Uterus (tissue), 2 donors: ENCODE data around the gene BMS1.

Experiments used
- POLR2A ChIP-seq, 2 donors: fragments of 450-650 bp; IDR thresholded peaks; one replicate each; pipeline ENCODE4 v1.6.1; 2016; ENCODE audit warnings: antibody characterized with exemption in 2 of 2, mild to moderate bottlenecking in 1 of 2, moderate library complexity in 1 of 2
- TF ChIP-seq, protein P1 (sequence below), 4 experiments: fragments of 200-600 bp in 2 of 4; fragments of 450-650 bp in 2 of 4; sonication (generic) in 2 of 4; IDR thresholded peaks; one replicate each; pipeline ENCODE4 v1.5.1; 2016 to 2019; ENCODE audit warnings: antibody characterized with exemption in 4 of 4, mild to moderate bottlenecking in 2 of 4, moderate library complexity in 1 of 4

DNA sequence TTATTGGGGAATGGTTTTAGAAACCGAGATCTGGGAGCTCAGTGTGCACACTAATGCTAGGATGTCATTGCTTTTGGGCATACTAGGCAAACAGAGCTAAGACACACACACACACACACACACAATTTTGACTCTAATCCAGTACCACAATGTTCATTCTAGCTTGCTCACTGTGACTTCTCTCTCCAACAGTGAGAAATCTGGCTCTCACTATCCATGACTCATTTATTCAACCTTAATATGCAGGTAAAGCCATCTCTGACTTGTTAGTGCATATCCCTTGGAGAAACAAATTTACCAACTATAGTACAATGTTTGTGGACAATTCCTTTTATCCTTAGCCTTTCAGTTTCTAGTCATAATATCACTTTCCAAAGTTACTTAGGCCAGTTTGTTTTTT lies 5.9 kb upstream of the BMS1 start:
- TF ChIP-seq, protein P1, sequence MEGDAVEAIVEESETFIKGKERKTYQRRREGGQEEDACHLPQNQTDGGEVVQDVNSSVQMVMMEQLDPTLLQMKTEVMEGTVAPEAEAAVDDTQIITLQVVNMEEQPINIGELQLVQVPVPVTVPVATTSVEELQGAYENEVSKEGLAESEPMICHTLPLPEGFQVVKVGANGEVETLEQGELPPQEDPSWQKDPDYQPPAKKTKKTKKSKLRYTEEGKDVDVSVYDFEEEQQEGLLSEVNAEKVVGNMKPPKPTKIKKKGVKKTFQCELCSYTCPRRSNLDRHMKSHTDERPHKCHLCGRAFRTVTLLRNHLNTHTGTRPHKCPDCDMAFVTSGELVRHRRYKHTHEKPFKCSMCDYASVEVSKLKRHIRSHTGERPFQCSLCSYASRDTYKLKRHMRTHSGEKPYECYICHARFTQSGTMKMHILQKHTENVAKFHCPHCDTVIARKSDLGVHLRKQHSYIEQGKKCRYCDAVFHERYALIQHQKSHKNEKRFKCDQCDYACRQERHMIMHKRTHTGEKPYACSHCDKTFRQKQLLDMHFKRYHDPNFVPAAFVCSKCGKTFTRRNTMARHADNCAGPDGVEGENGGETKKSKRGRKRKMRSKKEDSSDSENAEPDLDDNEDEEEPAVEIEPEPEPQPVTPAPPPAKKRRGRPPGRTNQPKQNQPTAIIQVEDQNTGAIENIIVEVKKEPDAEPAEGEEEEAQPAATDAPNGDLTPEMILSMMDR (IDR thresholded peaks at IDR 0.05) = no peak
- no peak for TF ChIP-seq POLR2A (IDR thresholded peaks at IDR 0.05)
